Urinary bladder (tissue), 4 donors: ENCODE measurements around the gene BRME1. TPM values are rescaled to one million over a fixed set of nuclear protein-coding genes. Genes with fewer than 3 reads are reported as not detected.

Experiments used
- DNase-seq: peaks from one replicate; pipeline ENCODE4 v3.0.0-alpha.2; 2015; ENCODE audit errors: extremely low spot score
- H3K27ac ChIP-seq: one replicate; pipeline ENCODE4 v1.5.1; 2013; ENCODE audit warnings: low read depth, mild to moderate bottlenecking, moderate library complexity
- H3K36me3 ChIP-seq: one replicate; pipeline ENCODE4 v1.6.1; 2013; ENCODE audit warnings: mild to moderate bottlenecking, moderate library complexity; ENCODE audit not compliant: insufficient read depth
- H3K4me1 ChIP-seq: one replicate; pipeline ENCODE4 v1.6.1; 2013; ENCODE audit warnings: mild to moderate bottlenecking, moderate library complexity; ENCODE audit not compliant: insufficient read depth
- H3K4me3 ChIP-seq: one replicate; pipeline ENCODE4 v1.5.1; 2013; ENCODE audit warnings: low read depth, low read length
- WGBS: extraction: QIAGEN DNeasy Blood & Tissue Kit; methylation state at CpG from one replicate; pipeline ENCODE4 v1.1.7; 2013; 5-methylcytosine and 5-hydroxymethylcytosine counted together
- polyA plus RNA-seq: library from polyadenylated mRNA; stranded (reverse); fragments of 200-250 nt; gene quantifications from one replicate; pipeline ENCODE4 v1.2.3, GENCODE V29; 2013
- total RNA-seq: library from RNA; depleted of rRNA; stranded (reverse); fragments of >200 nt; gene quantifications from one replicate; pipeline ENCODE4 v1.2.3, GENCODE V29; 2014
- donor health status: healthy with polysubstance abuse.
- donor health status: healthy.

Gene BRME1
- total and polyA plus RNA-seq, 2 donors = 2.0 to 2.2 TPM

DNA sequence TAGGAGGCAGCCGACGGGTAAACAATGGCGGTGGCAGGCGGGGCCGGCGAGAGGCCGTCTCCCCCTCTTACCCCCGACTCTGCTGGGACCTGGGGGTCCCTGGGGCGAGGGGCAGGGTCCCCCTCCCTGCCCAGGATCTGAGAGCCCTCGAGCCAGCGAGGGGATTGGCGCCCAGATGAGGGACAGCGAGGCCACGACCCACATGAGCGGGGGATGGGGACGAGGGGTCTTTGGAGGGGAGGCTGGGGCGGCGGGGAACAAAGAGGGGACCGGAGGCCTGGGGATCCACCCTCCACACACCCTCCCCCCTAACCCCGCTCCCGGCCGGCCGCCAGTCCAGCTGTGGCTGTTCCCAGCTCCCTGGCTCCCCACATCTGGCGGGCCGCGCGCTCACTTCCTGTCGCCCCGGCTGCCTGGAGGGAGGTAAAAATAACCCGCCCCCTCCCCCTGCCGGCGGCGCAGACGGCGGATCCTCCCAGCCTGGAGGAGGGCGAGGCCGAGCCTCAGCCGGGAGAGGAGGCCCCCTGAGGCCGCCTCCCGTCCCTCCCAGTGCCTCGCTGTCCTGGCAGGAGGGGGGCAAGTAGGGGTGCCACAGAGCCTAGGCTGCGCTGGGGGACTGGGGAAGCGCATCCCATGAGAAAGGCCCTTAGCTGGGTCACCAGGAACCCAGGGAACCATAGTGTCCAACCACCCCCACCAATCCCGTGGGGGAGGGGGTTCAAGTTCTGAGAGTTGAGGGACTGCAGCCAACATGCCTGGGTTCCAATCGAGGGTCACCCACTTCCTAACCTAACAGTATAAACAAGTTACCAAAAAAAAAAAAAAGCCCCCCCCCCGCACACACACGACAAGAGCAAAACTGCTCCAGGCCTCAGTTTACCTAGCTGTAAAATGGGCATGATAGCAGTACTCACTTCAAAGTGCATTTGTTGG, 58.2 kb downstream of the BRME1 start:
- Histone ChIP-seq H3K36me3 (no peaks in the 10 kb centered on the region), H3K27ac (peak overlapping the region; percentile 100), H3K4me1 (peaks cover 2% of the 10 kb centered on the region), H3K4me3 (peak overlapping the region; percentile 49)
- WGBS = 2% methylated on average over 47 of the region's 47 CpGs
- DNase-seq = peak; percentile 83

DNA sequence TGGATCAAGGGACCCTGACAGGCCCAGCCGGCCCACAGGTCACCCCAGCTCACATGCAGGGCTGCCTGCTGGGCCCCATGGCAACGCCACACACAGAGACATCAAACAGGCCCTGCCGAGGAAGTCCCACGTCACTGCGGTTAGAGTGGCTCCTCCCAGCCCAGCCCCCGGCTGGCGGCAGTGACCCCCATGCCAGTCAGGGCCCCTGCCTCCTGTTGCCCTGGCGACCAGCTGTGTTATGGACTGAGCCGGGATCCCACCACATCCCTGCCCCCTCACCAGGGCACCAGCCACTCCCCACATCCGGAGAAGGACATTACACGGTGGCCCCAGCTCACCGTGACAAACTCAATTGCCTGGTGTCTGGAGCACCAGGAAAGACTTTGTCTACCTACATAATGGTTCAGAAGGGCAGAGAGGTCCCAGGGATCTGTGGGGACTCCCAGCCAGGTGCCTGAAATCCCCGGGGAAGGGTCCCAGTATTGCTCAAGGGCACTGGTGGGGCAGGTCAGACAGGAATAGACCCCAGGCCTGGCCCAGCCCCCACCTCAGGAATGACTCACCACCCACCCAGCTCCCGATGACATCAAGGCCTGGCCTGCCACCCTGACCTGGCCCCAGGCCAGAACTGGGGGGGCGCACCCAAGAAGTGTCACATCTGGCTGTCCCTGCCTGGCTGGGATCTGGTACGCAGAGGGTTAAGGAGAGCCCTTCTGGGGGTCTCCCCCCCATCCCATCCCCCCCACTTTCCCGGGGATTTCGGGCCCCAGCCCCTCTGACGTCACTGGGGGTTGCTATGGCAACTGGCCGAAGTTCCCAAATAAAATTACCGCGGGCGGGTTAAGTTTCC, 59.1 kb downstream of the BRME1 start:
- H3K4me1 ChIP-seq = peaks cover 2% of the 10 kb centered on the region
- DNase-seq = peak; percentile 93
- WGBS = 5% methylated on average over 23 of the region's 23 CpGs
- peak overlapping the region; percentile 49 for H3K4me3 ChIP-seq
- no peaks in the 10 kb centered on the region for H3K36me3 ChIP-seq
- H3K27ac ChIP-seq = peak overlapping the region; percentile 100

DNA sequence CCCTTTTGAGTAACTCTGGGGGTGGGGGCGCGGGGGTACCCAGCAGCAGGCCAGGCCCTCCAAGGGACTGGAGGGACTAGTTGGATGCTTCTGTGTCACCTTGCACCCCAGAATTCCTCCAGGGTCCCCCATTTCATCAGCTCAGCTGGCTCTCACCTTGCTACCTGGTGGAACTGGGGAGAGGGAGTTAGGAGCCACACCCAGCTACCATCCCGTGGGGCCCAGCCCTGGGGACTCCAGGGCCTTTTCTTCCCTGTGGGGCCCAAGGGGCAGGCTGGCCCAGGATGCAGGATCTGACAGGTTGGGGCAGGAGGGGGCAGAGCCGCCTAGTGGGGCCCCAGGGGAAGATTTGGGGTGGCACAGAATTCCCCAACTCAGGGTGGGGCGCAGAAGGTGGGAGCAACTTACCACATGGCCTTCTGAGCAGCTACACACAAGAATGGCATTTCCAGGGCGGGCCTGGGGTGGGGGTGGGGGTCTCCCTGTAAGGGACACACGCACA, 61.7 kb downstream of the BRME1 start:
- DNase-seq = no peak
- H3K4me1 ChIP-seq = no peaks in the 10 kb centered on the region

DNA sequence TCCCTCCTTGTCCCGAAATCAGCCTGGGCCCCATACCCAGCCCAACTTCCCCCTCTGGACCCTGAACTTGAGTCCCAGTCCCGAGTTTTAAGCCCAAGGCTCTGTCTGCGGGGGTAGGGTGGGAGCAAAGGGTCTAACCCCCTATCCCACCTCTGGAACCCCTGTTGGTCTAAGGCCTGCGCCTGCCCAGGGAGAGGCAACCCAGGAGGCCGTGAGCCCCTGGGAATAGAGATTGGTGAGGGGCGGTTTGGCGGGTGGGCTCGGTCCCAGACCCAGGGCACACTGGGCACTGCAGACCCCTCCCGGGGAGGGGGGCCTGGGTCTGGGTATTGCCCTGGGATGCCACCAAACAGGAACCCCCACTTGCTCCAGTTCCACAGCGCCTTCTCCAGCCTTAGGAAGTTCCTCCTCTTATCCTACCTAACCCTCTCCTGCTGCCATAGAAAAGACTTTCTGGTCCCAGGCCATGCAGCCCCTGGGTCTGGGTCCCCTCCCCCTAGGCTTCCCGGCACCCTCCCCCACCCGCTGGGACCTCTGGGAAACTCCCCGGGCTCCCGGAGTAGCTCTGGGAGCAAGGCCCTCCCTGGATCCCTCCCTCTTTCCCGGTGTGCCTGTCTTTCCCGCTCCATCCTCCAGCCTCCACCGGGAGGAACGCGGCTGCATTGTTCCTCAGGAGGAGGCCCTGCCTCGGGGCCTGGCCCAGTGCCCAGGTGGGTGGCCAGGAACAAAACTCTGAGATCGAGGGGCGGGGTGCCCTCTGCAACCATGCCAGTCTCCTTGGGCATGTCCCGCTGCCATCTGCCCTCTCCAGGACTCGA, 62.6 kb downstream of the BRME1 start:
- peak overlapping the region; percentile 94 for H3K4me3 ChIP-seq
- H3K4me1 ChIP-seq = no peaks in the 10 kb centered on the region
- H3K27ac ChIP-seq = peak overlapping the region; percentile 99
- no peaks in the 10 kb centered on the region for H3K36me3 ChIP-seq
- no peak for DNase-seq
- 15% methylated on average over 24 of the region's 24 CpGs for WGBS

More for the DNA sequence above, 61.7 kb downstream of the BRME1 start:
- Histone ChIP-seq H3K4me3 (no peak overlapping the region), H3K27ac (peak overlapping the region; percentile 99), H3K36me3 (no peaks in the 10 kb centered on the region)
- 78% methylated on average over 7 of the region's 7 CpGs for WGBS

DNA sequence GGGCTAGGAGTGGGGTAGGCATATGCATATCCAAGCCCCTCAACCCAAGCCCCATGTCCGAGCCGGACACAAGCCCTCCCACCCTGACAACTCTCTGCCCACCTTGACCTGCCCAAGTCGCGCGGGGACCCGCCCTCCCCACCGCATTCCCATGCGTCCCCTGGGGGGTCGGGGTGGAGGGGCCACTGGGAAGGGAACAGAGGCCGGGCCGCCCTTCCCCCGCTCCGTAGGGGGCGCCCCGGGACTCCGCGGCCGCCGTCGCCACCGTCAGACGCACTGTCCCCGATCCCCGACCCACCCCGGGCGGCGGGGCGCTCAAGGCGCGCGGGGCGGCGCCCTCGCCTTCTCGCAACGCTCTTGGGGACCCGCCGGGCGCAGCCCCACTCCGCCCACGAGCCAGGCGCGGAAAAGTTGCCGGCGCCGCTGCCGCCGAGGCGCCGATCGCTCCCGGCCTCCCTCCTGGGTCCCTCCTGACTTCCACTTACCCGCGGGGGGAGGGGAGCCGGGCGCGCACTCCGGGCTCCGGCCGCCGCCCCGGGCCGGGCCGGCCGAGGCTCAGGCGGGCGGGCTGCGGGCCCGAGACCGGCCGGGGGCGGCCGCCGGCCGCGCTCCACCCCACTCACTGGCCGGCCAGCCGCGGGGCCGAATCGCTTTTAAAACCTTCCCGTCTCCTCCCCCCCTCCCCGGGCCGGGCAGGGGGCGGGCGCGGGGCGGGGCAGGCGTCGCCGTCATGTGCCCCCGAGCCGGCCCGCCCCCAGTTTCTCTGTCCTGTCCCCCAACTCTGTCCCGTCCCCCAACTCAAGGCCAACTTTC, 63.4 kb downstream of the BRME1 start:
- H3K27ac ChIP-seq = peak overlapping the region; percentile 99
- H3K4me1 ChIP-seq = no peaks in the 10 kb centered on the region
- H3K36me3 ChIP-seq = no peaks in the 10 kb centered on the region
- under 1% methylated on average over 95 of the region's 95 CpGs for WGBS
- peak overlapping the region; percentile 94 for H3K4me3 ChIP-seq
- no peak for DNase-seq

DNA sequence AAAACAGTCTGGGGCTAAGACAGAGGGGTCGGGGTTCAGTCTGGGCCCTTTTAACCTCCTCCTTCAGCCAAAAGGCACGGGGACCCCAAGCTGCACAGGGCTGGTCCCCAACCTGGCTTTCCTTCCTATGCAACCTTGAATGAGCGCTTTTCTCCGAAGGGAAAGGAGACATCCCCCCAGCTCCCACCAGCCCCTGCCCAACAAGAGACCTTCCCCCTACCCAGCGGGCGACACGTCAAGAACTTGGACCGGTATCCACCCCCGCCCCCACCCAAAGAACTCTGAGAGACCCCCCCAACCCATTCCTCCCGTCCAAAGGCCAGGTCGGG, 64.0 kb downstream of the BRME1 start:
- H3K4me3 ChIP-seq = peak overlapping the region; percentile 94
- DNase-seq = no peak
- no peaks in the 10 kb centered on the region for H3K4me1 ChIP-seq
- peak overlapping the region; percentile 99 for H3K27ac ChIP-seq
- 0% methylated on average over 11 of the region's 11 CpGs for WGBS
- H3K36me3 ChIP-seq = no peaks in the 10 kb centered on the region

DNA sequence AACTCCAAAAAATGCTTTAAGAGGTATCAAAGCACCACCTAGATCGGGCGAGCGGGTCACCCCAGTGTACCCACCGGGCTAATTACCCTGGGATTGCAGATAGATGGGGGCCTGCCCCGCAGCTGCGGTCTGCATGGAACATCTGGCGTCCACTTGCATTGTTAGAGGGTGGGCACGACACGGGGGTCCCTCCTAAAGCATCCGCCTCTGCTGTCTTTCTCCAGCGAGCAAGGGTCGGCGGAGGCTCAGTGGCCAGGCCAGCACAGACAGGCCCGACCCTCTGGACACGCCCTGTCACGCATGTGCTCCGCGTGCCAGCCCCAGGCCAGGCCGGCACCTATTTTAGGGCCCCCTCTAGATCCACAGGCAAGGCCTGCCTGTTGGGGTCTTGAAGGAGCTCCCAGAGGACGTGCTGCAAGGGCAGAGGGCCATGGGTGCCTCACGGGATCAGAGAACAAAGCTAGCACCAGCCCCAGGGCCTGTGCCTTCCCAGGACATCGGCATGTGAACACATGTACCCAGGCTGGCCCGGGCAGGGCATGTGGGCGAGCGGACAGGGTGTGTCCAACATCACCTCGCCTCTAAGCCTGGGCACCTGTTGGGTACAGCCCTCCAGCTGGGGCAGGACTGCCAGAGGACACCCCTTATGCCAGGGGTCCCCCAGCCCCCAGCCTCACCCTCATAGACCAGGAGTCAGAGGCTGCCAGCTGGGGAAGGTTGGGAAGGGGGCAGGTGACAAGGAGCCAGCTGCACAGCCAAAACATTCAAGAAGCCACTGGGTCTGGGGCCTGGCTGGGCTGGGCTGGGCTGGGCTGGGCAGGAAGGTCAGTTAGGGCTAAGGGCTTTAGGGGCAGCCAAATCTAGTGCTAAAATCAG, 64.6 kb downstream of the BRME1 start:
- 14% methylated on average over 26 of the region's 26 CpGs for WGBS
- H3K4me1 ChIP-seq = no peaks in the 10 kb centered on the region
- no peak for DNase-seq

DNA sequence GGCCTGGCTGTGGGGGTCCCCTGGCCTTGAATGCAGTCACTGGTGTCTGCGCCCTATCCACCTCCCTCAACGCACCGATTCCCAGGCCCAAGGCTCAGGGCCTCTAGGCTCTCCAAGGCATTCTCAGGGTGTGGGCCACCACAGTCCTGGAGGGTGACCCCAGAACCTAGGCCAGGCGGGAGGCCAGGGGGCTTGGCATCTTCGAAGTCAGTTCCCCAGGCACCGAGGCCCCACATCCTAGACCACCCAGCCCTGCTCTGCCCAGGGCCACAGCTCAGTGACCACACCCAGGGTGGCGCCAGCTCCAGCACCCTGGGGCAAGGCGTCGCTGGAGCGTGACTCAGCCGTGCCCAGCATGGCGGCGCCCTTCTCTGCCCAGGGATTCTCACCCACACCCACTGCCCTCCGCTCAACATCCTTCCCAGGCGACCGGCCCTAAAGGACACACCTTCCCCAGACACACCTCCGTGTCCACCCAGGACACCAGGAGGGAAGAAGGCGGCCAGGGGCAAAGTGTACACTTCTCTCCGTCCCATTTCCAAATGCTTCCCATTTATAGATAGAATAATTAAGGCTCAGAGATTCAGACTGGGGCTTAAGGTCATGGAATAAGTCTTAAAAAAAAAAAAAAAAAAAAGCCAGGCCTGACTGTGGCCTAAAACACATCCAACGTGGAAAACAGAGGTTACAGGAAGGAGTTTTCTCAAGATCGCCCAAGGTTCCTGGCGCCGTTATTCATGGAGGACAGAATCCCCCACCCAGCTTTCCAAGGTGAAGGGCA, 65.4 kb downstream of the BRME1 start:
- WGBS = 28% methylated on average over 23 of the region's 23 CpGs

More for the DNA sequence above, 64.6 kb downstream of the BRME1 start:
- Histone ChIP-seq H3K4me3 (peak overlapping the region; percentile 94), H3K27ac (peak overlapping the region; percentile 99), H3K36me3 (no peaks in the 10 kb centered on the region)

DNA sequence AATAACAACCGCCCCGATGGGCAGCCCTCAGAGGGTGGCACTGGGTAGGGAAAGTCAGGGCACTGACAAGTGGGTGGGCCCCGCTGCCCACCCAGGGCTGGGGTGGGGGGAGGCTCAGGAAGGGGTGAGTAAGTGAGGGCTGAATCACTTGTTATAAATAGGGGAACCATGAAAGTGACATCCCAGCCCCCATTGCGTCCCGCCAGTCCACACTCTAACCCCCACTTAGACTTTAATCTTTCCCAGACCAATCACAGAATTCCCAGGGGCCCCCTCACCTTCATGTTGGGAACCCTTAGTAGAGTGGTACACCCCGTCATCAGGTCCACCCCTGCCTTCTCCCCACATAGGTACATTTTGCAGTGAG, 66.0 kb downstream of the BRME1 start:
- H3K4me3 ChIP-seq = peak overlapping the region; percentile 94
- H3K36me3 ChIP-seq = no peaks in the 10 kb centered on the region
- peak overlapping the region; percentile 99 for H3K27ac ChIP-seq
- no peak for DNase-seq
- no peaks in the 10 kb centered on the region for H3K4me1 ChIP-seq
- 7% methylated on average over 6 of the region's 6 CpGs for WGBS

More for the DNA sequence above, 65.4 kb downstream of the BRME1 start:
- Histone ChIP-seq H3K36me3 (no peaks in the 10 kb centered on the region), H3K27ac (peak overlapping the region; percentile 99), H3K4me3 (peak overlapping the region; percentile 94), H3K4me1 (no peaks in the 10 kb centered on the region)
- DNase-seq = no peak

DNA sequence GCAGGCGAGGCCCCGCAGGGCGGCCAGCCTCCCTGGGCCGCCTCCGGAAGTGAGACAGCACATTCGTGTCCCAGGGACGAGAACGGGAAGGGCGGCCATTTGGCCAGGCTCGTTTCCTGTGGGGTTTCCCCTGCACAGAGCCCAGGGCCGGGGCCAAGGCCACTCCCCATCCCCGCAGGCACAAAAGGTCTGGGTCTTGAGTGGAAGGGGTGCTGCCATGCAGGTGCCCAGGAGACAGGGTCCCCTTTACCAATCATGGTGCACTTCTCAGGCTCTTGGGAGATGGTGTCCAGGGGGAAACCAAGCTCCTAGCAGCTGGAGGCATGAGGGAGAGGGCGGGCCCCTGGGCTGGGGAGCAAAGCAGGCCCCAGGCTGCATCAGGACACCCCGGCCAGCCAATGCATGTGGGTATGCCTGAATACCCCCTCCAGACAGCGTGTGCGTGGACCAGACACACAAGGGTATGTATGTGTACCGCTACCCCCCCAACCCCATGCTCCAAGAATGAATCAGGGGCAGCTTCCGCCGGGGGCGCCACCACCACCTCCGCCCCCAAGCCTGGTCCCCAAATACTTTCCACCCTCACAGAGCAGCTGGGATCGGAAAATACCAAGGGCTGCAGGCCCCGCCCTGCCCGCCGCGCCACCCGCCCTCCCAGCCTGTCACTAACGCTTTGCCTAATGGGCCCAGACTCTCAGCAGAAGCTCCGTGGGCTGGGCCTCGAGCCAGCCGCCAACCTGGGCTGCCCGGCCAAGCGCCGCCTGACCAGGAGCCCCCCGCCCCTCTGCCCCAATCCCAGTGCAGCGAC, 66.6 kb downstream of the BRME1 start:
- Histone ChIP-seq H3K4me3 (peak overlapping the region; percentile 94), H3K27ac (peak overlapping the region; percentile 99), H3K36me3 (no peaks in the 10 kb centered on the region), H3K4me1 (no peaks in the 10 kb centered on the region)
- DNase-seq = no peak
- 2% methylated on average over 36 of the region's 36 CpGs for WGBS
